Activated T-helper 1 cell treated with anti-CD3 and anti-CD28 coated beads, Interleukin-2, amount 50 U/mL, for 16 hours (primary cell): Measurements from ENCODE around the gene TSHZ2.

Experiments
- DNase-seq, 2 donors: peaks; one replicate each; pipeline ENCODE4 v3.0.0-alpha.2; 2020; ENCODE audit warnings: low read depth in 1 of 2, low spot score in 1 of 2

TSHZ2 gene

DNA sequence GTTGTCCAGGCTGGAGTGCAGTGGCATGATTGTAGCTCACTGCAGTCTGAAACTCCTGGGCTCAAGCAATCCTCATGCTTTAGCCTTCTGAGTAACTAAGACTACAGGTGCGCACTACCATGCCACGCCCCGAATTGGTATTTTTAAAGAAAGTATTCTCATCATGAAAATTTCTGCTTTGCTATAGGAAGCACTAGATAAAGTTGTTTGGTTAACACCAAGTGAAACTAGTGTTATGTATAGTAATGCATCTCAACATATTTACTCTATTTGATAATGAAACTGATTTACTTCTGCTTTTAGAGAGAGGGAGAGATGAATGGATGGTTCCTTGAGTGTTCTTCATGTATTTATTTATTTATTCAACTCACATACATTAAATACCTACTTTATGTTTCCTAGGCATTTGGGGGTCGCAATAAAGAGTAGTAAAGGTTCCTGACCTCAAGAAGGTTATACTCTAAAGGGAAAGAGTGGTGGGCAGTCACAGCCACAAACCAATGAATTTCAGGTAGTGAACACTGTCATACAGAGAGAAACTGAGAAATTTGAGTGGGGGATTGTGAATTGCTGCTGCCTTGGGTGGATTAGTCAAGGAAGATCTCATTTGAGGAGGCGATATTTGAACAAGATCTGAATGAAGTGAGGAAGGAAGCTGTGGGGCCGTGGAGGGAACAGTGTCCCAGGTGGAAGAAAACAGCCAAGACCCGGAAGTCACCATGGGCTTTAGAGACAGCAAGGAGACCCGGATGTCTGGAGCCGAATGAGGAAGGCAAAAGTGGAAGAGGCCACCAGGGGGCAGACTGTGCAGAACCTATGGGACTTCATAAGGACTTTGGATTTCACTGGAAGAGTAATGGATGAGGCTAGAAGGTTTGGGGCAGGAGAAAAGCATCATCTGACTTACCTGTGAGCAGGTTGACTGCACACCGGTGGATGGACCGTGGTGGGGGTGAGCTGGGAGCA, 185.6 kb downstream of the TSHZ2 start:
- DNase-seq, result no peak

DNA sequence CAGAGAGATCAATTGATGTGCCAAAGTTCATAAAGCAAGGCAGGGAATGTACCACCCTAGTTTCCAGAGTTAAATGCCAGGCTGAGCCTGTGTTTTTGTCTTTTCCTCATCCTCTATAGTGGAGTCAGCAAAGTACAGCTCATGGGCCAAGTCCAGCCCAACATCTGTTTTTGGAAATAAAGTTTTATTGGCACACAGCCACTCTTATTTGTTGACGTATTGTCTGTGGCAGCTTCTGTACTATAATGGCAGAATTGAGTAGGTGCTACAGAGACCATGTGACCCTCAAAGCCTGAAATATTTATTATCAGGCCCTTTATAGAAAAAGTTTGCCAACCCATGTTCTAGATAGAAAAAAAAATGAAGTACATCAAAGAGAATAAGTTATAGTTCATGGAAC, 187.0 kb downstream of the TSHZ2 start:
- DNase-seq, result no peak

DNA sequence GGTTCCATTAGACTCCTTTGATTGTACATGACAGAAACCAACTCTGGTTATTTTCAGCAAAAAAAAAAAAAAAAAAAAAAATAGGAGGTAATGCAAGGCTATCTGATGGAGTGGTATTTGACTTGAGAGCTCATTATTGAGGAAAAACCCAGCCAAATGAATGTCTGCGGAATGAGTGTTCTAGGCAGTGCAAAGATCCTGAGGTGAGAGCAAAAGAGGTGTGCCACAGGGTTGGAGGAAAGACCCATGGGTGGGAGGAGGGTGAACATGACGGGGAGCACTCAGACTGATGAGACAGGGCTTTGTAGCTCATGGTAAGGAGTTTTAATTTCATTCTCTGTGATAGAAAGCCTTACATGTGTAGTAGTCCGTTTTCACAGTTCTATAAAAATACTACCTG, 188.9 kb downstream of the TSHZ2 start:
- DNase-seq, result no peak

DNA sequence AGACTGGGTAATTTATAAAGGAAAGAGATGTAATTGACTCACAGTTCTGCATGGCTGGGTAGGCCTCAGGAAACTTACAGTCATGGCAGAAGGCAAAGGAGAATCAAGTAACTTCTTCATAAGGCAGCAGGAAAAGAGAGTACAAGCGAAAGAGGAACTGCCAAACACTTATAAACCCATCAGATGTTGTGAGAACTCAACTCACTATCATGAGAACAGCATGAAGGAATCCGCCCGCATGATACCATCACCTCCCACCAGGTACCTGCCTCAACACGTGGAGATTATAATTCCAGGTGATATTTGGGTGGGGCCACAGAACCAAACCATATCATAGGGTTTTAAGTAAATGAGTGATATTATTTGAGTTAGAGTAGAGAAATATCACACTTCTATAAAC, 189.3 kb downstream of the TSHZ2 start:
- no peak for DNase-seq

DNA sequence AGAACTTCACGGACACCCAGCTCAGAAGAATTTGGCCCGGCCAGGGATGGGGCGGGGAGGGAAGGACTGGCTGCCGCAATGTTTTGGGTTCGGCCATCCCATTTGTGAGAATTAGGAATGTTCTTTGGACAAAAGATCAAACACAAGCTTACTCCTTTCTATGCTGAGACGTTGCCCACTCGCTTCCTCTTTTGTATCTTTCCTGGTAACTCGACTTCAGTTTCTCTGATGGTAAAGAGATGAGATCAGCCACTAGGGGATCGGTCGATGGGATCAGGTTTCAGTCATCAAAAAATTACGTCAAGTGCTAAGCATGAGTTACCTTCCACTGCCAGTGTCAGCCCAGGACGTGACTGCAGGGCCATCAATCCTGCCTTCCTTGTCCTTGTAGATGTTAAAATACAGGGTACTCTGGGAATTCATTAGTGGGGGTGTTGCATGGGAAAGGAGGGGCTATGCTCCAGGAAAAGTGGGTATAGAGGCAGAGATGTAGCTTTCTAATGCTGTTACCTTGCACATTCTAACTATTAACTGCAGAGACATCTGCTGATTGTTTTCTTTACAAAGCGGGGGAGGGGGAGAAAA, 190.2 kb downstream of the TSHZ2 start:
- DNase-seq, result no peak

DNA sequence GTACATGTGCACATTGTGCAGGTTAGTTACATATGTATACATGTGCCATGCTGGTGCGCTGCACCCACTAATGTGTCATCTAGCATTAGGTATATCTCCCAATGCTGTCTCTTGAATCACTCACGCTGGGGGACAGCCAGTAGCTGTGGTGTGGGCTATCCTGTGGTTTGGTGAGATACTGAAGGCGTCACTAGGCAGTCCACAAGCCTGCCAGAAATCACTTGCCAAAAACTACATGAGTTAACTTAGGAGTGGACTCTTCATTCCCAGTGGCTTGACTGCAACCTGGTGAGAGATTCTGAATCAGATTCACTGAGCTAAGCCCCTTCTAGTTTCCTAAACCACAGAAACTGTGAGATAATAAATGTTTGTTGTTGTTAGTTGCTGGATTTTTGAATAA, 191.3 kb downstream of the TSHZ2 start:
- DNase-seq, result no peak

DNA sequence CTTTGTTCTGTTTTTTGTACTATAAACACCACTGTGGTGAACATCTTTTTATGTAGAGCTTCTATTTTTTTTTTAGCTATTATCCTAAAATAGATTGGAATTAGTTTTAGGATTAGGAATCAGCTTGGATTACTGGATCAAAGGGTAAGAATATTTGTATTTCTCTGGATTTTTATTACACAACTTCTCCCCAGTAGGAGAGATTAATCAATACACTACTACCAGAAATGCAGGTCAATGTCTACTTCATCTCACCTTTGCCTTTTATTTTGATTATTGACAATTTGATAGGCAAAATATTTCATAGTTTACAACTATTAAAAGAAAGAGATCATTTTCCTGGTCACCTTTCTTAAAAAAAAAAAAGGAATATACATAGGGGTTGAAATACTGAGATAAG, 191.9 kb downstream of the TSHZ2 start:
- DNase-seq, result no peak

DNA sequence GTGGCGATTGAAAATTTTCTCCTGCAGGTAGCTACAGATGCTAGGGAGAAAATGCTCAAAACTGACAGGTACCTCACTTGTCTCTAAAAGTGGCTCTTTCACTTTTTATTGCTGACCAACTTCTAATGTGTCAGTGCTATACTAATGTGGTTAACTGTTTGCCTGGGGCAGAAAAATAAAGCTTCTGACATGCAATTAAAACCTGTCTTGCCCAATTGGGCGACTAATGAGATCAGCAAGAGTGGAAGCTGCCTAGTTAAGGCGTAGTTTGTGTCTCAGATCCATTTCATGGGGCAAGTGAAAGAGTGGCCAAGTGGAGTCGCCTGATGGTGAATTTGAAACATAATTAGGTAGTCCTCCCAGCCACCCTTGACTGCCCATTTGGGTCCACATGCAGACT, 193.3 kb downstream of the TSHZ2 start:
- DNase-seq, result no peak

DNA sequence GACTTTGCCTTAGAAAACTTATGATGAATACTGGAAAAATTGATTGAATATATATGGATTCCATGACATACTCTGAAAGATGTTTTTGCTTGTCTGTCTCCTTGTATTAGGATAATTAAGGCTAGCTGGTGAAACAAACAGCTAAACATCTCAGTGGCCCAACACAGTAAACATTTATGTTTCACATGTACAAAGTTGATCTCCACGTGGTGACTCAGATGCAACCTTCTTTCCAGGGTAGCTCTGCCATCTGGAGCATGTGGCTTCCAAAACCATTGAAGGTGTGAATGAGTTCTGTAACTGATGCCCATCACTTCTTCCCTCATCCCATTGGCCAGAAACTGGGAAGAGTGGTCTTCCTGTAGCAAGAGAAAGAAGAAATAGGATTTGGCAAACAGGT, 196.3 kb downstream of the TSHZ2 start:
- no peak for DNase-seq

DNA sequence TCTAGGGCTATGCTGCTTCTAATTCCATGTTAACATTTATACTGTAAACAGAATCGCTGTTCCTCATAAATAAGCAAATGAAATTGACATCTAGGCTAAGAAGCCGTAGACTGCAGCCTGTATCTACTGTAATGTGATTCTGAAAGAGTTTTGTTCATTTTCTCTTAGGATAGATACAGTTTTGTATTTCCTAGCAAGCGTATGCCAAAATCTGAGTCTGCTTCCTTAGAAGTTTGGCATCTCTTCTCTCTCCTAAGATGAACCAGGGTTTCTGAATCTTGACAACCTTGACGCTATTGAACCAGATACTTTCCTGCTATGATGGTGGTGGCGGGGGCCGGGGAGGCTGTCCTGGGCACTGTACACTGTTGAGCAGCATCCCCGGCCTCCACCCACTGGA, 198.0 kb downstream of the TSHZ2 start:
- DNase-seq, result no peak

DNA sequence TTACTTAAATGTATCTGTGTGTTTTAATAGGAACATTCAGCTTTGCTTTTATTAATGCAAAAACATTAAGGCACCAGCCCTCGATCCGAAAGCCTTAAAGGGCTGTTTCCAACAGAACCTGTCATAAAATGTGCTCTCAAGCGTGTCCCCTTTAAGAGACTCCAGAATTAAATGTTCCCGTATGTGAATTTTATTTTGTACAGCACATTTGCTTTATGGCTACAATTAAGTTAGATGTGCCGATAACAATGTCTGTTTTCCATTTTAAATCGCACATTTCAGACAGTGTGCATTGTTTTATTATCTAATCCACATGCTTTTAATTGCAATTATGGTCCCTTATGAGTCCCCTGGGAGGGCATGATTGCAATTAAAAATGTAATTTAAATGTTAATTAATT, 198.9 kb downstream of the TSHZ2 start:
- DNase-seq, result no peak

DNA sequence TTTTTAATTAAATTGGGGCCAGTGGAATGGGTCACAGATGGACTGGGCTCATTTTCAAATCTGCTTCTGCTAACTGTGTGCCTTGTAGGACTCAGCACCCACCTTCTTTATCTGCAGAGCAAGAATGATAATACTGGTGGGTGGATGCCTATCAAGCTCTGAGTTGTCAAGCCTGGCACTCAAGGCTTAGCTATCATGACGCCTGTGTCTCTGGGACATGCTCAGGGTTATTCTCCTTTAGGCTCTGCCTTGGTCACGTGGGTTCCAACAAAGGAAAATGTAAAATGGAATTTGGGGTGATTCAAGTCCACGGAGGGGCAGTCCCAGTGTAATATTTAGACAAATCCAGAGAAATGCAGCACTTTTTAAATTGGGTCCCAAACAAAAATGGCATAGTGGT, 202.3 kb downstream of the TSHZ2 start:
- no peak for DNase-seq

DNA sequence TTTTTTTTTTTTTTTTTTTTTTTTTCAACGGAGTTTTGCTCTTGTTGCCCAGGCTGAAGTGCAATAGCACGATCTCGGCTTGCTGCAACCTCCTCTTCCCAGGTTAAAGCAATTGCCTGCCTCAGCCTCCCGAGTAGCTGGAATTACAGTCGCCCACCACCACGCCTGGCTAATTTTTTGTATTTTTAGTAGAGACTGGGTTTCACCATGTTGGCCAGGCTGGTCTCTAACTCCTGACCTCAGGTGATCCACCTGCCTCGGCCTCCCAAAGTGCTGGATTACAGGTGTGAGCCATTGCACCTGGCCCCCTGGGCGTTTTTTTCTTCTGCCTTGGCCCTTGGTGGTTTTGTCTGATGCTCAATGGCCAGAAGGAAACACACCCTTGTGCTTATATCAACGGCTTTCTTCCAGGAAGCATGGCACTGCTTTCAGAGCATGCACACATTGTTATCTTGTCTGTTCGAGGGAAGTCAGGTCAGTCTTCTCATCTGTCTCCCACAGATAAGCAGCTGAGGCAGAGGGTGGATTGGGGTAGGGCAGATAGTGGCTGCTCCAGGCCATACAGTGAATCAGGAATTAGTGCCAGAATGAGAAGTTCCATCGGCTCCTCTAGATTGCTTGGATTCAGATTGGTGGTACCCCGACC, 203.1 kb downstream of the TSHZ2 start:
- no peak for DNase-seq

DNA sequence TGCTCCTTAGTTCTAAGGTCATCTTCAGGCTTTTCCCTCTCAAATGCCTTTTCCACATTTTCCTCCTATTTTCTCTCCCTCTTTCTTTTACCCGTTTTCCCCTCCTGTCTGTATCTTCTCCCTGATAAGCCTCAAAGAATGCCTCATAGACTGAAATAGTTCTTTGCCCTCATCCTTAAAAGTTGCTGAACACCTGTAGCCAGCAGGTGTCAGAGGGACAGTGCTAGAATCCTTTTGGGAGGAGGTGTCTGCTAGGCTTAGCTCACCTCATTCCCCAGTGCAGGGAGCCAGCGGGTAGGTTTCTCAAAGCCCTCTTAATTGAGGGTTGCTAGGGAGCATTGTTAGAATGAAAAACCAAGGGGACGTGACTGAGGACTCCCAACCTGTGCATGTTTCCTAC, 204.0 kb downstream of the TSHZ2 start:
- no peak for DNase-seq

DNA sequence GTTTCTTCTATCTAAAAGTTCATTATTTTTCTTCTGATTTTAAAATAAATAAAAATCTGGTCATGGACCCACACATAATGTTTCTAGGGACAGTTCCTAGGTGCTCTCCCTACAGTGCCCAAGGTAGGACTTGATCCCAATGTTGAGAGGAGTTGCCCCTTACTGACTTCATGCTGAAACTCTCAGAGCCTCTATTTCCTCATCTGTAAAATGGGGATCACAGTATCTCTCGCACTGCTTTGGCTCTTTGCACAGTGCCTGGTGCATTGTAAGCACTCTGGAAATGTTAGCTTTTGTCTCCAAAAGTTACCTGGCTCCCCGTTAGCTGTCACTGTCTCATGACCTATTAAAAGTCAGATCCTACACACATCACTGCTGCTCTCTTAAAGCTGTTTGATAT, 205.5 kb downstream of the TSHZ2 start:
- DNase-seq, result no peak

DNA sequence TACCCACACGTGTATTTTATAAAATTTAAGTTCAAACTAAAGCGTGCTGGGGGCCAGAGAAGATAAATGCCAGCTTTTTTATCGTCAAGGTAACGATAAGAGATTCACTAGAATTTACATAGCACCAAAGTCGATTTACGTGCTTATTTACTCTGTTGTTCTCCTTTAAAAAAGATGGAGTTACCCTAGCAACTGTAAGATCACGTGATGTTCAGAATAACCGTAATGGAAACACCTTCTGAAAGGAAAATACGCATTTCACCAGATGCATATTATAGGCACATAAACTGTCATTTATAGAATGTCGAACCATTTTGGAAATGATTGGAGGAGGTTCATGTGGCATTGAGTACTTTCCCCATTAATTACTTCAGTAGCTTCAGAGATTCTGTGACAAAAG, 207.6 kb downstream of the TSHZ2 start:
- DNase-seq, result no peak

DNA sequence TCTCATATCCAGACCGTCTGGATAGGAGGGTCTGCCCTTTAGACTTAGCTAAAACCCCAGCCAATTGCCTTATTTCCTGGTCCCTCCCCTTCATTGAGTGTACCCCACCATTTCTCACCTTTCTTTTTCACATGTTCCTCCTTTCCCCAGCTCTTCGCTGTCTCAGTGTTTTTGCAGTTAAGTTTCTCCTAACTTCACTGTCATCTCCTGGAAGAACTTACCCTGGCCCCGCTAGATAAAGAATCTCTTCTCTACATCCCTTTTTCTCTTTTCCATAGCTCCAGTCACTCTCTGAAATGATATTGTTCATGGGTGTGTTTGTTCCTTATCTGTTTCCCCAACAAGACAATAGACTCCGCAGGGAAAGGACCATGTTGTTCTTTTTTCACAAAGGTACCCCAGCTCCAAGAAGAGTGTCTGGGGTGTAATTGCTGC, 208.8 kb downstream of the TSHZ2 start:
- no peak for DNase-seq

DNA sequence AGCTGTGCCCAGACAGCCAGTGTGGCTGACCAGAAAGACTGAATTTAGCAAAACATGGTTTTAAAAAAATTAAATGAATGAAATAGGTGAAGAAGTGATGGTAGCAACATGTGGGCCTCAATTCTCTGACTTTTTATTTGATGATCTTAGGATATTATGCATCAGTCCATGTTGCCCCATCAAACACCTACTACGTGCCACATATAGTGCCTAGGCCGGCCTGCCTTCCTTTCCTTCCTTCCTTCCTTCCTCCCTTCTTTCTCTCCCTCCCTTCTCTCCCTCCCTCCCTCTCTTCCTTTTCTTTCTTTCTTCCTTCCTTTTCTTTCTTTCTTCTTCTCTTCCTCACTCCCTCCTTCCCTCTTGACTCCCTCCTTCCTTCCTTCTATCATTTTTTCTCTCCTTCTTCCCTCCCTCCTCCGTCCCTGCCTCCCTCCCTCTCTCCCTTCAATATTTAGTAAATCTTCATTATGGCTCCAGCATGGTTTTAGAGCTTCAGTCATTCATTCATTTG, 209.8 kb downstream of the TSHZ2 start:
- no peak for DNase-seq

DNA sequence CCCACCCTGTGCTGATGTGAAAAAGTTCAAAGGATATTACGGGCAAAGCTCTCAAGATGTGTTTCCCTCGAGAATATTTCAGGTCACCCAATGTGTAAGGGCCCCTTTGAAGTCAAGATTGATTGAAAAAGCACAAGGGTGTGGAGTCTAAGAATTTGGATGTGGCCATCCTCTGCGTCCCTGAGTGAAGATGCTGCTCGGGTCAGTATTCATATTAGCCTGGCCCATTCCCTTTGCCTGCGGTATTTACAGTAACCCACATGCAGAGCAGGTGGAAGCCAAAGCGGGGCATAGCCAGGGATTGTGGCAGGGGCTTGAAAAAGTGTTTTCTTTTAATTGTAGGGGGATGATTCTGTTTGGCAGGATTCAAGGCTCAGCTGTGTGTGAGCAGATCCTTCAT, 211.0 kb downstream of the TSHZ2 start:
- DNase-seq, result no peak

DNA sequence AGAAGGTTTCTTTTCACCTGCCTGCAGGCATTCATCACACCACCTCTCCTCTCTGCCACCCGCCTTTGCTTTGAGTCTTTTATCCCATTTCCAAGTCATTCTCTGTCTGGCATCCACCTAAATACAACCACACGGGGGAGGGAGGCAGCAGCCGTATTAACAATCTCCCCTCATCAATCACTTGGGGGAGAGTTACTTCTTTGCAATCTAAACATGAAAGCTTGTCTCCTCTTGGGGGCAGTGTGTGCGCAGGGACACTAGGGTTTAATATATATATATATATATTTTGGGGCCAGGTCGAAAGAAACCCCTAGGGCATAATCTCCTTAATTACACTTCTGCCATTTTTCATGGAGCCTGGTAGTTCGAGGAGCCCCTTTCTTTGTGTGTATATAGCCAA, 214.5 kb downstream of the TSHZ2 start:
- no peak for DNase-seq

DNA sequence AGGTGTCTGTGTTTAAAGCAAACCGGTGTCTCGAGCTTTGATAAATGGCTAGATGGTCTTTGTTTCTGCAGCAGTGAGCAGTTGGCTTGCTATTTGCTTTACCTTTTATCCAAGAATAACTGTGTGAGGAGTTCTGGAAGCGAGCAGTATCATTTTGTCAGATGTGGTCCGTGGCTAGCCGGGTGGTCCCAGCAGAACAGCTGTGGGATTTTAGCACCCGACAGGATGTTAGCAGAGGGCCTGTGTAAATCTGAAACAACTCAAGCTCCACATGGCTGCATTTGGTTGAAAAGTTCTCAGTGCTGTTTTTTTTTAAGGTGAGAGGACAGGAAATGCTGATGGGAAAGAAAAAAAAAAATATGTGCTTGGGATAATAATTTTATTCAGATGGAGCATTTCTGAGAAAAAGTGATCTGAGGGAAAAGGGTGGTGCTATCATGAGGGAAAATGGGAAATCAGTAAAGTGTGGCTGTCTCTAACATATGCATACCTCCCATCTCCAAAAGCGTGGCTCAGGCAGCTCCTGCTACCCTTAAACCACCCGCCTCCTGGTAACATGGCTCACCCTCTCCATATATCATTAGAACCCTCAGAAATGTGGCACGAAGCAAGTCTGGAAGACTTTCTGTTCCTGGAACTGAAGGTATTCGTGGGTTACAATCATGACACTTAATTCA, 215.4 kb downstream of the TSHZ2 start:
- DNase-seq, result no peak

DNA sequence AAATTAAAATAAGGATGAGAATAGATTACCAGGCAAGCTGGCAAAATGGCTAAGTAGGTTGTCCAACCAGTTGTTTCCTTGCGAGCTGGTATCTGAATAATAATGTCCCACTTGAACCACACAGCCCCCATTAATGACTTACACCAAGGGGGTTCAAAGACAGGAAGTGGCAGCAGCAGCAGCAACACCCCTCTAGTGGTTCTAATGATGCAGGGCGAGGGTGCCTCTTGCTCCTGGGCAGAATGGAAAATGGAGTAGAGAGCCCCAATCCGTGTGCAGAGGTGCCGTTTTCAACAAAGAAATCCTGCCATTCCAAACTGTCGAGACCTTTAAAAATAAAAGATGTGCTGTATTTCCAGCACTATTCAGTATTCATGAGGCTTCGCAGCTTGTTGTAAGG, 218.1 kb downstream of the TSHZ2 start:
- DNase-seq, result no peak
